GM18873 (cell line): ENCODE measurements around the gene TSPEAR.

Source experiments
- ATAC-seq: cut with Tn5 transposase; IDR thresholded peaks from one replicate; pipeline ENCODE4 v1.9.1; 2021; ENCODE audit warnings: mild to moderate bottlenecking, moderate library complexity, moderate number of reproducible peaks; ENCODE audit not compliant: unreplicated experiment, low FRiP score

The TSPEAR gene

DNA sequence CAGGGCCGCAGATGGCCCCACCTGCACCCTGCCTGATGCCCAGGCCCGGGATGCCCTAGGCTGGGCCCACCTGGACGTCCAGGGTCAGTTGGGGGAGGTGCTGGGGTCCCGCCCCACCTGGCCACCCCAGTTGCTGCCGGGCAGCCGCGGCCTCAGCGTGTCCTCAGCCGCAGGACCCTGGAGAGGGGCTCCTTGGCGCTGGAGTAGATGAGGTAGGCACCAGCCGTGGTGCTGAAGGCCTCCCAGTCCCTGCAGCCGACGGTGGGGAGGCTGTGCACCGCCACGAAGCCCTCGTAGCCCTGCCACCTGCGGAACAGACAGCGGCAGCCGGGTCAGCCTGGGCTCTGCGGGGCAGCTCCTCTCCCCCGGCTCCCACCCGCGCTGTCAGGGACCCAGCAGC is 211.7 kb downstream of the TSPEAR start:
- ATAC-seq = no peak

DNA sequence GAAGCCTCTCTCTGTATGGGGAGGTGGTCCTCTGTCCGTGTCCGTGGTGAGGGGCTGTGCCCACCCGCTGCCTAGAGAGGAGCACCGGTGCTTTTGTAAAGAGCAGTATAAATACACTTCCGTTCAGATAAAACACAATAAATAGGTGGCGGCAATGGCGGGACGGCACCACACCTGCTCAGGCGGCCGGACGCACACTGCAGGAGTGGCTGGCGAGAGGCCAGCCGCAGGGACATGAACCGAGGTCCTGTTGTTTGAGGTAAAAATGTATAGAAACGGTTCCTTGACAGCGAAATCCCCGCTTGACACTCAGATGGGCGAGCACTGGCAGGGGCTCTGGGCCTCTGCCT is 212.2 kb downstream of the TSPEAR start:
- ATAC-seq = no peak

DNA sequence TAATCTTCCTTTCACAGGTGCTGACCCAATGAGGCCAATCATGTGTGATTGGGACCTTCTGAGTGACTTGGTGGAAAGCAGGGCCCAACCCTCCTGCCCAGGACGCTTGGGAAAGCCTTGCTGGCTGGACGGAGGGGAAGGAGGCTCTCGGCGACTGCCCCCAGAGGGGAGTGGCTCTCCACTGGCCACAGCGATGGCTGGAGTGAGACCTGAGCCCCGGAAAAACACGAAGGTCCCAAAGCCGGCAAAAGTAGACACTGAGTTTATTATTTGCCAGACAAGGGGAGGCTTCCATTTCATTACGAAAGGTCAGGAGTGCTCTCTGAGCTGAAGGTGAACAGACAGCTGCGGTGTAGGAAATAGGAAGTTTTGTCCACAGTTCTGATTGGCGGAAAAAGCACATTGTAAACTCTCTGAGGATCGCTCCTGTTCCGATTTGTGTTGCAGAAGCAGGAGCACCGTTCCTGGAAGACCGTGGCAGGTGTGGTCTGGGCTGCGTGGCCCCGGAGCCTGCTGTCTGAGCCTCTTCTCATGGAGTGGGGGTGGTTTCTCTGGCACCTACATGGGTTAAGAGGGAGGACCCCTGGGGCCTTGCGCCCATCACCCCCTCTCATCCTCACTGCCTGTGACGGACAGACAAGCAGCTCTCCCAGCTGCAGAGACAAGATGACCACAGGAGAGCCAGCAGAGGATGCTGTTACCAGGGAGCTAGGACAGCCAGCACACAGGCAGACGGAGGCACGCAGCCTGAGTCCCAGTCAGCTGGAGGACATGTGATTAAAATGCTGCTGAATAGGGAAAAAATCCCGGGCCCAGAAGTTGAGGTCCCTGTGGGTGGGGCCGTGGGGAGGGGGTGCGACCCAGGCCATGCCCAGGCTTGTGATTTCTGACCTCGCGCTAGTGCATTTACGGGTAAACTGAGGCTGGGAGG is 212.8 kb downstream of the TSPEAR start:
- no peak for ATAC-seq

DNA sequence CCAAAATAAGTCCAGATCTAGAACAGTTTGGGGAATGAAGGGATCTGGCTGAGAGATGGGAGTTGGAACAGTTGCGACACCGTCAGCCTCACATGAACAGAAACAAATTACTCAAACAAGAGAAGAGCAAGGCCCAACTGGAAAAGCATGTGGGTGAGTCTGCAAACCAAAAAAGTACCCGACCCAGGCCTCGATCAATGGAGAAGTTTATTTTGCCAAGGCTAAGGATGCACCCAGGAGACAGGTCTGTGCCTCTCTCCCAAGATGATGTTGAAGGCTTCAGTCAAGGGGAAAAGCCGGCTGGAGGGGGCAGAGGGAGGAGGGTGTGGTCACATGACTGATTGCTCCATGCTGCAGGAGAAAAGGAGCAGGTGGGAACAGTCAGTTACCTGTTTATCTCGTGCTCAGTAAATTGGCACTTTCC is 213.7 kb downstream of the TSPEAR start:
- no peak for ATAC-seq

DNA sequence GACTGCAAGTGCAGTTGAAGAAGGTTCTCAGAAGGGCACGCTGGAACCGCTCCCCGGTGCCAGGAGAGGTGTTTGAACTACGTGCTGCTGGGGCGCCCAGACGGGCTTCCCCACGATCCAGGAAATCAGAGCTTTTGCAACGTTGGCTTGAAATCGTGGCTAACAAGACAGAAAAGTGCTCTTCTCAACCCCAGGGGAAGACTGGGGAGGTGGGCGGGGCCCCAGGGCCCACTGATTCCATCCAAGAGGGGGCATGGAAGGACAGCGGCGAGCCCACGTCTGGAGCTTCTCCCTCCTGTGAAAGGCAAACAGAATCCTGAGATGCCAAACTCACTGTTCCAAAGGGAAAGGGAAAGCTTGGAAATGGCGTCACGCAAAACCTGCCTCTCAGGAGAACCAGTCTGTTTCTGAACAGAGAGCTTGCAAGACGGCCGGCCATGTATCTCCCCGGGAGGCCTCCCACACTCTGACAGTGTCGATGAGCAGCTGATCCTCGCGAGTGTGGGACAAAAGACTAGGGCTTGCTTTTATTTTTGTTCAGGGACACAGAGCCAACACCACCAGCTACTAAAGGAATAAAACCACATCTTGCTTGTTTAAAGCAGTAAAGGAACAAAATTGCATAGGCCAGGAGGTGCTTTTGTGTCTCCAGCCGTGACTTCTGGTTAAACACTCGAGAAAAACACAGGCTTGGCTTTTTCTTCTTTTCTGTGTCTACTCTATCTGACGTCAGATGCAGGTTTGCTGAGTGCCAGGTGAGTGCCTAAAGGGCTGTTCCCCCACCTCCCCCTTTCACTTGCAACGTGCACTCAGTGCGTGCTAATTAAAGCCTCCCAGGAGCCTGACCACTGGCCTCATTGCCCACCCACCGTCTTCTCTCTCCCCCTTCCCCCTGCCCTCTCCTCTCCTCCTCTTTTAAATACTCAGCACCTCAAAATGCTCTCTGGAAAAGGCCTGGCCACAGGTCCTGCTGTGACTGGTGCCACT is 214.5 kb downstream of the TSPEAR start:
- no peak for ATAC-seq

DNA sequence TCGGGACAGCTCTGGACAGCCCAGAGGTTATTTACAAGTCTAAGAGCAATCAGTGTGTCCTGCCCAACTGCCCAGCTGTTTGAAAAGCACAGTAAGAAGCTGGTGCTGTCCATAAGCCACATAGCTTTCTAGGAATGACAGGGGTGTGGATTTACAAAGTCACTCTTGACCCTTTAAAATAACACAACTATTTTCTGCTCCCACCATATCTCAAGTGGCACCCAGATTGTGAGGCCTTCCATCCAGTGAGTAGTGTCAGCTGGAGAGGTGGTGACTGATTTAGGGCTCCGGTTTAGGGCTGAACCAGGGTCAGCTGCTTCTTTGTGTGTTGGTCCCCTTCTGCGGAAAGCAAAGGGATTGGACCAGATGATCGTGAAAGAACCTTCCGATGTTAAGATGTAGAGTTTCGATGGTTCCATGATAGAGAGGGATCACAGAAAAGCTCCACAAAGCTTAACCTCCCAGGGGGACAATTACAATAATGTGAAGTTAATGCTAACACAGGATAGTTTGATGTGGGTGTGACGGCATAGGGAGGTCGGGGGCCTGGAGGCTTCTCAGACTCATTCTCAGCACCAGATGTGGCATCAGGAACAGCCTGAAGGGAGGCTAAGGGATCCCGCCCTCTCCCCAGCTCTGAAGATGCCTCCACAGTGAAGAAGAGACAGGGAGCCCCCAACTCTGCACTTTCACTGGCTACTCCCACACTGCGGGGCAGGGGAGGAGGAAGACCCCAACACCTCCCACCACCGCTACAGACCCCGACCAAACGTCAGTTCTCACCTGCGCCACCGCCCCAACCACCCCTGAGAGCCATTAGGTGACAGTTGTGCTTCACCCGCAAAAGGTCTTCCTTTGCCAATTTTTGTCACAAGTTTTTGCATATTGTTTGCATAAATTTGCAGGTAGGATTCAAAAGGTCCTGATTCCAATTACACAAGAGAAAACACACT is 215.5 kb downstream of the TSPEAR start:
- no peak for ATAC-seq

DNA sequence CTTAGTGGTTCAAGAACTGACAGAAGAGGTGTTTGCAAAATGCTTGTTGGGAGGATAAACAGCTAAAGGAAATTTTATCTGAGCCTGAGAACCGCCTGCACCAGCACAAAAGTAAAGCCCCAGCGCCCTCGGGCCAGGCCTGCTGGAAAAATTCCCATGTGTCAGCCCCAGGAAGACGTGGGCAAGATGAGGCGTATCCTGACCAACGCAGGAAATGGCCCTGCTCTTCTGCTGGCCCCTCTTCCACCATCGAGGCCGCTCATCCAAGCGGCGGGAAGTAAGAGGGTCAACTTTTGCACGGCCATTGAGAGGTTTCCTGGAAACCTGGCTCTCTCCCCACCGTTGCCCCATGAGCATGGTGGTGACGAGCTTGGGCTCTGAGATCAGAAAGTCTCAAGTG is 216.4 kb downstream of the TSPEAR start:
- ATAC-seq = no peak

DNA sequence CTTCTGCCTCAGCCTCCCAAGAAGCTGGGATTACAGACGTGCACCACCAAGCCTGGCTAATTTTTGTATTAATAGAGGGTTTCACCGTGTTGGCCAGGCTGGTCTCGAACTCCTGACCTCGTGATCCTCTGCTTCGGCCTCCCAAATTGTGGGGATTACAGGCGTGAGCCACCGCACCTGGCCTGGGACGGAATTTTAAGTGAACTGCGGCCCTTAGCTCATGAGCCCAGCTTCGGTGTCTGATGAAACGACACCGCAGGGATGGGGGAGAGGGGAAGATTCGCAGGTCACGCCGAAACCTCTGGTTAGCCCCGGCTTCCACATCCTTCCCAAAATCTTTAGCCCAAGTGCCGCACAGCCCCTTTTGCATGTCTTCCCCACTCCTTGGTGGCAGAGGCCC is 217.0 kb downstream of the TSPEAR start:
- ATAC-seq = no peak

DNA sequence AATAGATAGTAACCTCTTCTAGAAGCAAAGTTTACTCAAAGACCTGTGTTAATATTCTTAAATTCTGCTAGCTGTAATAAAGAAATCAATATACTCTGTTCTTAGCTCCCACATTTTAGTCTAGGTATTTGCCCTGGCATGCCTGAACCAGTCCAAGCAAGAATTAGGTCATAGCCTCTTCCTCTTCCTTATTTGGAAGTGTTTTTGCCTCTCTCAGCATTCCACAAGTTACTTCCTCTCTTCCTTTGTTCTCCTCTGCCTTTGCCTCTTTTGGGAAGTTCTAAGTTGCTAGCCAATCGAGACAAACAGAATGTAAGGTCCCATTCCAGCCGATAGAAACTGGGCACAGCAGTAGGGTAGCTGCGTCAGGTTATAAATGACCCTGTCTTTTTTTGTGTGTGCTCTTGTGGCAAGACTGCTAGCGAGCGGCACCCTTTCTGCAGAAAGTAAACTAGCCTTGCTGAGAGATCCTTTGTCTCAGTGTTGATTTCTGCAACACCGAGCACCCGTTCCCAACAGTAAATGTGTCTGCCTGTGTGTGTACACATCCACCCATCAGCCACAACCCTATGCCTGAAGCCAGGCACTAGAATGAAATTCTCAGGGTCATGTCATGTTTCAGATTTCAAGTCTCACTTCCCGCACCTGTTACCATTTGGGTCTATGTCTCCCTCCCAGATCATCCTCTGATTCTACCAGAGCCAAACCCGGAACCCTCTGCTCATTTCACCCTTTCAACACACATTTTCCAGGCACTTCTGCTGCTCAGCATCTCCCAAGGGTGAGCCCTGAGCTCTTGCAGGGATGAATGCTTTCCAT is 218.6 kb downstream of the TSPEAR start:
- ATAC-seq = no peak

DNA sequence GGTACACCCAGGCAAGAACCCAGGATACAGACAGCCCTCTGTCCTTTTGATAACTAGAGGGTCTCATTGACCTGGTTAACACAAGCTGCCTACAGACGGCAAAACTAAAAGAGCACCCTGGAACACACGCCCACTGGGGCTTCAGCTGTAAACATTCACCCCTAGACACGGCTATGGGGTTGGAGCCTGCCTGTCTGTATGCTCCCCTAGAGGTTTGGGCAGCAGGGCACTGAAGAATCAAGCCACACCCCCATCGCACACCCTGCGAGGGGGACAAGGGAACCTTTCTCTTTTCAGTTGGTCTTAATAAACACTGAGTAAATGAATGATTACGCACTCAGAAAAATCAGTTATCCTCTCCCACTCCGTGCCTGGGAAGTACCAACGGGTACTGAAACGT is 220.6 kb downstream of the TSPEAR start:
- ATAC-seq = no peak

DNA sequence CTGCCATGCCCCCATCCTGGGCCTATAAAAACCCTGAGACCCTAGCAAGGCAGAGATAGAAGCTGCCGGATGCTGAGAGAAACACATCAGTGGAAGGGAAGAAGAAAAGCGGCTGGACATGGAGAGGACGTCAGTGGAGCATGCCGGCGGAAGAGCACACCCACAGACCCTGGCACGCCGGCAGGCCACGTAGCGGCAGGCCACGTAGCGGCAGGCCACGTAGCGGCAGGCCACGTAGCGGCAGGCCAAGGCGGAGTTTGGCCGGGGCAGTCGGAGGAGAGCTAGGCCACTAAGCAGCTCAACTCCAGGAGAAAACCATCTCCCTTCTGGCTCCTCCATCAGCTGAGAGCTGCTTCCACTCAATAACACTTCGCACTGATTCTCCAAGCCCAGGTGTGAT is 221.0 kb downstream of the TSPEAR start:
- no peak for ATAC-seq

DNA sequence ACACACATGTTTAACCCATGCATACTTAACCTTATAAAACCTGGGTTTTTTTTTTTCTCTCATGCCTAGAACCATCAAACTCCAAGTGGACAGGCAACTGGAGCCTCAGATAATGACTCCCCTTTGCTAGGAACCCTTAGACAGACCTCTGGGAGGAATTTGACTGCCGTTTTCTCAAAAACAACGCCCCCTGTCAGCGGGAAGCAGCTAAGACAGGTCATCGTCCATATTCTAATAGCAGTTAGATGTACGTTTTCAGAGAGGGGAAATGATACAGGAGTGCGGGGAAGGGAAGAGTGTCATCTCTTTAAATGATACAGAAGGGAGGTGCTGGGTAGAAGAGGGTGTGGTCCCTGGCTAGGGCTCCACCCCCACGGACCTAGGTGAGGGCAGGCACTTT is 221.4 kb downstream of the TSPEAR start:
- no peak for ATAC-seq

DNA sequence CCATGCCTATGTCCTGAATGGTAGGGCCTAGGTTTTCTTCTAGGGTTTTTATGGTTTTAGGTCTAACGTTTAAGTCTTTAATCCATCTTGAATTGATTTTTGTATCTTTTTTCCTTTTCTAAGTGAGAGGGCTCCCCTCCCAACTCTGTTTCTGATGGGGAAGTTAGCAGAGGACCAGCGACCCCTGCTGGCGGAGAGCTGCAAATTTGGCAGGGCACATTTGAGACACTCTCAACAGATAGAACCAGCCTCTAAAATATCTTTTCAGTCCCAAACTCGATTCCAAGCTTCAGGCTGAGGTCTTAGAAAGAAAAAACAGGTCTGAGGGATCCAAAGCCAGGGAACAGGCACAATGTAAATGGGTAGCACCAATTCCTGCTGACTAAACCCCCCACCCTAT is 223.5 kb downstream of the TSPEAR start:
- ATAC-seq = no peak

DNA sequence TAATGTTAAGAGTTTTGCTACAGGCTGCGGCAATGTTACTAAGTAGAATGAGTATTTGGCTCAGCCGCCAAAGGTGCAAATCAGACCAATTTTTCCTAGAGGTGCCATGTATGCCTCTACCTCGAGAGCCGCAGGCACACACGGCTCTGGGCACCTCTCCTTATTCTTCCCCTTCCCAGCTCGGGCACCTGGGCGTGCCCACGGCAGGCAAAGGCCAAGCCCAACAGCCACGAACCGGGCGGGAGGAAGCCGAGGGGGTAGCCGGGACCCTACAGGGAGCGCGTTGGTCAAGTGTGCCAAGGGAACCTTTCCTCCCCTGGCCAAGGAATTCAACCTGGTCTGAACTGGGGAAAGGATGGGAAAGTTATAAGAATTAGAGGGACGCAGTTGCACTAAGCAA is 225.1 kb downstream of the TSPEAR start:
- no peak for ATAC-seq

DNA sequence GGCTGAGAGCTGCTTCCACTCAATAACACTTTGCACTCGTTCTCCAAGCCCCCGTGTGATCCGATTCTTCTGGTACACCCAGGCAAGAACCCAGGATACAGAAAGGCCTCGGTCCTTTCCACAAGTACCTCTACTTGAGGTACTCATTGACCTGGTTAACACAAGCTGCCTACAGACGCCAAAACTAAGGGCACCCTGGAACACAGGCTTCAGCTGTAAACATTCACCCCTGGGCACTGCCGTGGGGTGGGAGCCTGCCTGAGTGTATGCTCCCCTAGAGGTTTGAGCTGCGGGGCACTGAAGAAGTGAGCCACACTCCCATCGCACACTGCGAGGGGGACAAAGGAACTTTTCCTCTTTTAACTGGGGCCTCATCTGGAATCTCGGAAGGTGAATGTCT is 225.6 kb downstream of the TSPEAR start:
- ATAC-seq = no peak

DNA sequence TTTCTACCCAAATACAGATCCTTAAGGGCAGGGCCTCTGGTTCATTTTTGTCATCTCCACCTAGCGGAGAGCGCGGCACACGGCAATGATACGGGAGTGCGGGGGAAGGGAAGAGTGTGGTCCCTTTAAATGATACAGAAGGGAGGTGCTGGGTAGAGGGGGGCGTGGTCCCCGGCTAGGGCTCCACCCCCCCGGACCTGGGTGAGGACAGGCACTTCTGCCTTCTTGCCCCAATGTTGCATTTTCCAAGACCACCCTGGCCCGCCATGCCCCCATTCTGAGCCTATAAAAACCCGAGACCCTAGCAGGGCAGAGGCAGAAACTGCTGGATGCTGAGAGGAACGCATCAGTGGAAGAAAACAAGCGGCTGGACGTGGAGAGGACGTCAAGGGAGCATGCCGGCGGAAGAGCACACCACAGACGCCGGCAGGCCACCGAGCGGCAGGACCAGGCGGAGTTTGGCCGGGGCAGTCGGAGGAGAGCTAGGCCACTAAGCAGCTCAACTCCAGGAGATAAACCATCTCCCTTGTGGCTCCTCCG is 226.0 kb downstream of the TSPEAR start:
- ATAC-seq = no peak

DNA sequence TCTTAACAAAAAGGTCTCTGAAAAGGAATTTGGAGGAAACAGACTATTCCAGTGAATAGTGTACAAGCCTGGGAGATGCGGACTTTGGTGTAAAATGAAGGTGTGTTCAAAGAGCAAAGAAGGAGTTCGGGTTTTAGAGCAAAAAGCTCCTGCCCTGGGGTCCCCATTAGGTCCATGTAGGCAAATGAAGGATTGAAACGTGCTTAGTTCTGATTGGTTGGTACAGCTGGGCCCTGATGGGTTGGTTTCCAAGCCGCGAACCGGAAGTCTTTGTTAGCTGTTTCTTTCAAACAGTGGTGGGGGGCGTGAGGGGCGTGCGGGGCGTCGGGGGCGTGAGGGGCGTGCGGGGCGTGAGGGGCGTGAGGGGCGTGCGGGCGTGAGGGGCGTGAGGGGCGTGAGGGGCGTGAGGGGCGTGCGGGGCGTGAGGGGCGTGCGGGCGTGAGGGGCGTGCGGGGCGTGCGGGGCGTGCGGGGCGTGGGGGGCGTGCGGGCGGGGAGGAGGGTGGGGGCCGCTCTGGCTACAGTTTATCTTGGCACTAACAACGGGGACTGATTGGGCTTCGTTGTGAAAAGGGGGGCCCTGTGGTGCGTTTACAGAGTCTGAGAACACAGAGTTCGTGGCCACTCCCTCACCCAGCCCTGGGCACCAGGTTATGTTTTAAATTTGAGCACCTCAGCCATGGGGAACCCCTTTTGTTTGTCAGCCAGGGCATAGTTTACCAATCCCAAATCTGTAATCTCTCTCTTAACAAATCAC is 226.7 kb downstream of the TSPEAR start:
- ATAC-seq = no peak
